Measurements from ENCODE around the gene MED7. TPM values are rescaled to one million over a fixed set of nuclear protein-coding genes. Genes with fewer than 3 reads are reported as not detected.

The MED7 gene
- polyA plus RNA-seq, 1 donor from 2014 or later = 27.2 TPM

DNA sequence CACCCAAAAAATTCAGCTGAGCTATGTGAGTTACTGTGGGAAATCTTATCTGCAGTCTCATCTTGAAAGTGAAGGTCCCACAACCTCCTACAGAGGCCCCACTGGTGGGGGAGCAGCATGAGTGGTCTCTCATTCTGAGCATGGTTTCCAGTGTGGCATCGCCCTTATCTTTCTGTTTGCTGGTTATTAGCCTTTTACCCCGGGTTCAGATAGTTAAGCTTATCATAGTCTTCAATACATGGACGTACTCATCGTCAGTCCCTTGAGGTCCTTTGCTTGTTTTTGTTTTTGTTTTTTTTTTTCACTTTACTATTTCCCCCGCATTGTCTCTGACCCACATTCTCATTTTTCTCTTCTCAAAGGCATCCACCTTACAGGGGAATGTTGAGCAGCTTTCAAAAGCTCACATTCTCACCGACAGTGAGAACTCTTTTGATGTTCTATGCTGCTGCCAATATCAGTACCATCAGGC lies 26.1 kb downstream of the MED7 start:
- Histone ChIP-seq H3K9me2 (ENCODE audit: insufficient read depth, low read length) (no peaks in the 10 kb centered on the region), H3K9me3 (ENCODE audit: low read length) (peaks cover 6% of the 10 kb centered on the region), H3K4me3 (ENCODE audit: low read length) (no peak overlapping the region), H3K27me3 (ENCODE audit: insufficient read depth, low read depth, low read length) (no peaks in the 10 kb centered on the region), H3K79me2 (replicated peaks; ENCODE audit: insufficient read depth, low read length) (no peaks in the 10 kb centered on the region), H3K27ac (ENCODE audit: low read length) (no peak overlapping the region), H2AFZ (ENCODE audit: low read depth, low read length) (no peak overlapping the region), H4K20me1 (ENCODE audit: insufficient read depth) (no peaks in the 10 kb centered on the region), H3K4me2 (ENCODE audit: low read length) (no peak overlapping the region), H3F3A (ENCODE audit: insufficient read depth, low read length, poor library complexity, severe bottlenecking) (no peaks in the 10 kb centered on the region), H3K9ac (ENCODE audit: low read length) (no peak overlapping the region), H3K36me3 (ENCODE audit: insufficient read depth, low read length) (no peaks in the 10 kb centered on the region)
- TF ChIP-seq TAF1 (IDR thresholded peaks at IDR 0.05; ENCODE audit: low read depth) = no peak
- TF ChIP-seq, protein P1, sequence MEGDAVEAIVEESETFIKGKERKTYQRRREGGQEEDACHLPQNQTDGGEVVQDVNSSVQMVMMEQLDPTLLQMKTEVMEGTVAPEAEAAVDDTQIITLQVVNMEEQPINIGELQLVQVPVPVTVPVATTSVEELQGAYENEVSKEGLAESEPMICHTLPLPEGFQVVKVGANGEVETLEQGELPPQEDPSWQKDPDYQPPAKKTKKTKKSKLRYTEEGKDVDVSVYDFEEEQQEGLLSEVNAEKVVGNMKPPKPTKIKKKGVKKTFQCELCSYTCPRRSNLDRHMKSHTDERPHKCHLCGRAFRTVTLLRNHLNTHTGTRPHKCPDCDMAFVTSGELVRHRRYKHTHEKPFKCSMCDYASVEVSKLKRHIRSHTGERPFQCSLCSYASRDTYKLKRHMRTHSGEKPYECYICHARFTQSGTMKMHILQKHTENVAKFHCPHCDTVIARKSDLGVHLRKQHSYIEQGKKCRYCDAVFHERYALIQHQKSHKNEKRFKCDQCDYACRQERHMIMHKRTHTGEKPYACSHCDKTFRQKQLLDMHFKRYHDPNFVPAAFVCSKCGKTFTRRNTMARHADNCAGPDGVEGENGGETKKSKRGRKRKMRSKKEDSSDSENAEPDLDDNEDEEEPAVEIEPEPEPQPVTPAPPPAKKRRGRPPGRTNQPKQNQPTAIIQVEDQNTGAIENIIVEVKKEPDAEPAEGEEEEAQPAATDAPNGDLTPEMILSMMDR (IDR thresholded peaks at IDR 0.05; ENCODE audit: poor library complexity, severe bottlenecking) = no peak
- TF ChIP-seq EP300 (conservative IDR thresholded peaks at IDR 0.05; ENCODE audit: poor library complexity, severe bottlenecking) = no peak
- TF ChIP-seq POLR2AphosphoS5 (IDR thresholded peaks at IDR 0.05) = no peak
- TF ChIP-seq EZH2 (IDR thresholded peaks at IDR 0.05; ENCODE audit: borderline replicate concordance, insufficient read depth, low read length, poor library complexity, severe bottlenecking) = no peak
- TF ChIP-seq, protein P2, sequence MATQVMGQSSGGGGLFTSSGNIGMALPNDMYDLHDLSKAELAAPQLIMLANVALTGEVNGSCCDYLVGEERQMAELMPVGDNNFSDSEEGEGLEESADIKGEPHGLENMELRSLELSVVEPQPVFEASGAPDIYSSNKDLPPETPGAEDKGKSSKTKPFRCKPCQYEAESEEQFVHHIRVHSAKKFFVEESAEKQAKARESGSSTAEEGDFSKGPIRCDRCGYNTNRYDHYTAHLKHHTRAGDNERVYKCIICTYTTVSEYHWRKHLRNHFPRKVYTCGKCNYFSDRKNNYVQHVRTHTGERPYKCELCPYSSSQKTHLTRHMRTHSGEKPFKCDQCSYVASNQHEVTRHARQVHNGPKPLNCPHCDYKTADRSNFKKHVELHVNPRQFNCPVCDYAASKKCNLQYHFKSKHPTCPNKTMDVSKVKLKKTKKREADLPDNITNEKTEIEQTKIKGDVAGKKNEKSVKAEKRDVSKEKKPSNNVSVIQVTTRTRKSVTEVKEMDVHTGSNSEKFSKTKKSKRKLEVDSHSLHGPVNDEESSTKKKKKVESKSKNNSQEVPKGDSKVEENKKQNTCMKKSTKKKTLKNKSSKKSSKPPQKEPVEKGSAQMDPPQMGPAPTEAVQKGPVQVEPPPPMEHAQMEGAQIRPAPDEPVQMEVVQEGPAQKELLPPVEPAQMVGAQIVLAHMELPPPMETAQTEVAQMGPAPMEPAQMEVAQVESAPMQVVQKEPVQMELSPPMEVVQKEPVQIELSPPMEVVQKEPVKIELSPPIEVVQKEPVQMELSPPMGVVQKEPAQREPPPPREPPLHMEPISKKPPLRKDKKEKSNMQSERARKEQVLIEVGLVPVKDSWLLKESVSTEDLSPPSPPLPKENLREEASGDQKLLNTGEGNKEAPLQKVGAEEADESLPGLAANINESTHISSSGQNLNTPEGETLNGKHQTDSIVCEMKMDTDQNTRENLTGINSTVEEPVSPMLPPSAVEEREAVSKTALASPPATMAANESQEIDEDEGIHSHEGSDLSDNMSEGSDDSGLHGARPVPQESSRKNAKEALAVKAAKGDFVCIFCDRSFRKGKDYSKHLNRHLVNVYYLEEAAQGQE (IDR thresholded peaks at IDR 0.05; ENCODE audit: borderline replicate concordance) = no peak
- no peak for TF ChIP-seq RAD21 (conservative IDR thresholded peaks at IDR 0.05)
- TF ChIP-seq SMC3 (conservative IDR thresholded peaks at IDR 0.05; ENCODE audit: poor library complexity) = no peak
- TF ChIP-seq MXI1 (conservative IDR thresholded peaks at IDR 0.05; ENCODE audit: poor library complexity, severe bottlenecking) = no peak

DNA sequence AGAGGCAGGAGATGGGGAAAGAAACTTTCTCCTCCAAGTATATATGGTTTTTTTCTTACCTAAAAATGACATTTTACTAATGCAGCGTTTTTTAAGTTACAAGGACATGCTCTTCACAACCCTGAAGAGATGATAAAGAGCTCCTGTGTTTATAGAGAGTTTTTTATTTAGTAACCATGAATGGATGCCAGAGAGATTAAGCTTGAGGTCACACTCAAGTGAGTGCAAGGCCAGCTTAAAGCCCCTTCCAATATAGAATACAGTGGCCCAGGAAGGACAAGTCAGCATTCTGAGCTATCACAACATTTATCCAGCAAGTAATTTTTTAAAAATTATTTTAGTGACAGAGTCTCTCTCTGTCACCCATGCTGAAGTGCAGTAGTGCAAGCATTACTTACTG lies 27.2 kb downstream of the MED7 start:
- no peaks in the 10 kb centered on the region for H3F3A ChIP-seq (ENCODE audit: insufficient read depth, low read length, poor library complexity, severe bottlenecking)
- no peaks in the 10 kb centered on the region for H3K9me2 ChIP-seq (ENCODE audit: insufficient read depth, low read length)
- H3K4me3 ChIP-seq (ENCODE audit: low read length) = no peak overlapping the region
- no peak overlapping the region for H3K27ac ChIP-seq (ENCODE audit: low read length)
- no peak overlapping the region for H3K9ac ChIP-seq (ENCODE audit: low read length)
- no peaks in the 10 kb centered on the region for H3K36me3 ChIP-seq (ENCODE audit: insufficient read depth, low read length)
- no peaks in the 10 kb centered on the region for H4K20me1 ChIP-seq (ENCODE audit: insufficient read depth)
- H3K9me3 ChIP-seq (ENCODE audit: low read length) = no peaks in the 10 kb centered on the region
- no peaks in the 10 kb centered on the region for H3K27me3 ChIP-seq (ENCODE audit: insufficient read depth, low read depth, low read length)
- H3K79me2 ChIP-seq (replicated peaks; ENCODE audit: insufficient read depth, low read length) = no peaks in the 10 kb centered on the region
- TF ChIP-seq, protein P2 (IDR thresholded peaks at IDR 0.05; ENCODE audit: borderline replicate concordance) = no peak
- TF ChIP-seq TAF1 (IDR thresholded peaks at IDR 0.05; ENCODE audit: low read depth) = no peak
- TF ChIP-seq, protein P1 (IDR thresholded peaks at IDR 0.05; ENCODE audit: poor library complexity, severe bottlenecking) = no peak
- no peak for TF ChIP-seq SMC3 (conservative IDR thresholded peaks at IDR 0.05; ENCODE audit: poor library complexity)
- no peak for TF ChIP-seq RAD21 (conservative IDR thresholded peaks at IDR 0.05)
- H2AFZ ChIP-seq (ENCODE audit: low read depth, low read length) = no peak overlapping the region
- H3K4me2 ChIP-seq (ENCODE audit: low read length) = no peak overlapping the region

Measured in neural cell (in vitro differentiated cells).